OCI-M2 (cell line): ENCODE data around the gene SLC27A2.

Source experiments
- DNase-seq: peaks from one replicate; lab custom pipeline; 2025; ENCODE audit not compliant: unreplicated experiment; lab: John Stamatoyannopoulos, UW

Gene SLC27A2

DNA sequence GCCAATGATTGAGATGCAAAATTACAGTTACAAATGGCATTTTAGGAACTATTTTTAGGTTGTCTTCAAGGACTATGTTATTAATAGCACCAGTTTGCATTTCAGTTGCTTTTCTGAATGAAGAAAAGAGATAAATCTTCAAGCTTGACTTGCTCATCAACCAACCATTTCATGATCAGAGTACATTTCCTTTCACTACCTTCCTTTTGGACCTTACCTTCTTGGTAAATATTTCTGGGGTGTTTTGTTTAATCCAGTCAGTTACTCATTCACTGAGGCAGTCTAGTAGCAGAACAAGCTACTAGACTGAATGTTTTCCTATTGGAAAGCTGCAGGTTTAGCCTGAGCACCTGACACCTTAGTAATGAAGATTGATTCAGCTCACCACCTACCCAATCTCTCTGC is 8.2 kb downstream of the SLC27A2 start:
- DNase-seq = no peak

DNA sequence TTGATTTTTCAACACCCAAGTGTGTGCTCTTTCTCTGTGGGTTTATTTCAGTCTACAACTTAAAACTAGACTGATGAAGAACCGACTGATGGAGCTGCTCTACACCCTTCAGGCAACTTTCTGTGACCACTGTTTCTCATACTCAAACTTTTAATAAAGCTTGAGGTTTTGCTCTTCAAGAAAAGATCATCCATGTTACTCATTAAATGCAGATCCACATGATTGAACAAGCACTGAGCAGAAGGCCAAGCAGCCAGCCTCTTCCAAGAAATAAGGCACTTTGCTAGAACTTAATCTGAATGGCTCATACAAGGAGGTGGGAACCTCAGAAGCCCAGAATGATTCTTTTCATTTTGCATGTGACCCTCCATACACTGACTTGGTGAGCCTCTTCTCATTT is 8.7 kb downstream of the SLC27A2 start:
- DNase-seq = no peak

DNA sequence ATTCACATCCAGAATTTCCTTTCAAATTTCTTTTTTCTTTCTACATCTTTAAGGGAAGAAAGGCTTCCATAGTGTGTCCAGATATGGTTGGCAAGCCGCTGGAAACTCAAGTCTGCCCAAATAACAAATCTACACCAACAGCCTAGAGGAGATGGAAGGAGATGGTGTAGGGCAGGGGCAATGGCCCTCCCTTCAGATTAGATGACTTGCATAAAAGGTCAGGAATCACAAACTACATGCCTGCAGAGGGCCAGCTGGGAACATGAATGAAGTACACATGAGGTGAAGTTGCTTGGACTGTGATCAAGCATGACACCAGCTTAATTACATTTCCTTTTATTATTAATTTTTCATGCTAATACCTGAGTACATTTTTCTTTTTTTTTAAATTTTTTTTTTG is 10.2 kb downstream of the SLC27A2 start:
- DNase-seq = no peak

DNA sequence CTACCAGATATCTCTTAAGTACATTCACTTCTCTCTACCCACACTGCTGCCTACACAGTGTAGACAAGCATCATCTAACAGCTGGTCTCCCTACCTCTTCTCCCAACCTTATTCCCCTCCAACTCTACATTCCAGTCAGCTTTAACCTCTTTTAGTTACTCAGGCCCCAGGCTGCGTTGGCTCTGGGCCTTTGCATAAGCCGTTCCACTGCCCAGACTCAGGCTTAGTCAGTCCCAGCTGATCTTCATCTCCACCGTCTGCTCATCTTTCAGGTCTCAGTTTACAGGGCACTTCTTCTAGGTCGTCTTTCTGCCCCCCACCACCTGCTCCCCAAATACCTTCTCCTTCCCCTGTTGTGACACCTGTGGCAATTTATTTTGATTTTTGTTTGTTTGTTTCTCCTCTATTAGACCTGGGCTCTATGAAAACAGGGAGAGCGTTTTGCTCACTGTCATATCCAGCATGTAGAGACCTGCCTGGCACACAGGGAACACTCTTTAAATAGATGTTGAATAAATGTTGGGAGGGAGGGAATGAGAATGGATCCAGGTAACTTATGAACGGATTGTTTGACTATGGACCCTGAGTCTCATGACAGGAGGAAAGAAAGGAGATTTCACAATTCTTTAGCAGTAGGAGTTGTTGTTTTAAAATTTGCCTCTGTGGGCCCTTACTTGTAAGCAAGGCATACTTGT is 11.1 kb downstream of the SLC27A2 start:
- no peak for DNase-seq

DNA sequence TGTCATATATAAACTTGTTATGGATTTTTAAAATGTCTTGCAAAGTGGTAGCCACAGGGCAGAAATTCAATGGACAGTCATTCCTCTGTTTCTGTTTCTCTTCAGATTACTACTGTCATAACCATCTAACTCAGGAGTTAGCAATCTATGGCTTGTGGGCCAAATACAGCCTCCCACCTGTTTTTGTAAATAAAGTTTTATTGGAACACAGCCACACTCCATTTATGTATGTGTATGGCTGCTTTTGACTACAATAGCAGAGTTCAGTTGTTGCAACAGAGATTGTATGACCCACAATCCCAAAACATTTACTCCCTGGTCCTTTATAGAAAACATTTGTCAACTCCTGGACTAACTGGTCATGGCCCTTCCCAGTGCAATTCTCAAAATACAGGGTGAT is 20.0 kb downstream of the SLC27A2 start:
- DNase-seq = no peak

DNA sequence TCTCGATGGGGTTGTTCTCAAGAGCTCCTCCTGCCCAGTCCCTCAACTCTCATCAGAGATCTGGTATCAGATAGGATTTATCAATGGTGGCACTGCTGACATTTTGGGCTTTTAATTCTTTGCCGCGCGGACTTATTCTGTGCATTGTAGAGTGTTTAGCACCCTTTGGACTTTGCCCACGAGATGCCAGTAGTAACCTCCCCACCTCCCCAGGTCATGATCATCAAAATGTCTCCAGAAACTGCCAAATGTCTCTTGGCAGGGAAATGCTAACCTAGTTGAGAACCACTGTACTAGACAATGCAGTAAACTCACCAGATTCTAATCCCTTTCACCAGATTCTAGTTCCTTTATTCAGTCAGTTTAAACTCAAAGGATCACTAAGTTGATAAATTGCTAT is 24.0 kb downstream of the SLC27A2 start:
- no peak for DNase-seq

DNA sequence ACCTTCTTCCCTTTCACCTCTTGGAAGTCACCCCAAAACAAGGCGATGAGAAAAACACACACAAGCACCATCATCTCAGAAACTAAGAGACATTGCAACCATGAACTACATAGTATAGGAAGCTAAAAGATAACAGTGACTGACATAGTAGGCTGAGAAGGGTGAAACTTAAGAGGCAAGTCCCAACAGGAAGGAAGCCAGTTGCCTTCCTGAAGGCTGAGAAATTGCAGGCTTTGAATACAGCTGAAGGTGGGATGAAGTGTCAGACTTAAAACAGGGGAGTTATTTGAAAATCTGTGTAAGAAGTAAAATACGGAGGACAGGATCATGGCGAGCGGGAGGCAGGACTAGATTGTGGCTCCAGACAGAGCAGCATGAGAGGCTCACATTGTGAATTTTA is 27.8 kb downstream of the SLC27A2 start:
- no peak for DNase-seq

DNA sequence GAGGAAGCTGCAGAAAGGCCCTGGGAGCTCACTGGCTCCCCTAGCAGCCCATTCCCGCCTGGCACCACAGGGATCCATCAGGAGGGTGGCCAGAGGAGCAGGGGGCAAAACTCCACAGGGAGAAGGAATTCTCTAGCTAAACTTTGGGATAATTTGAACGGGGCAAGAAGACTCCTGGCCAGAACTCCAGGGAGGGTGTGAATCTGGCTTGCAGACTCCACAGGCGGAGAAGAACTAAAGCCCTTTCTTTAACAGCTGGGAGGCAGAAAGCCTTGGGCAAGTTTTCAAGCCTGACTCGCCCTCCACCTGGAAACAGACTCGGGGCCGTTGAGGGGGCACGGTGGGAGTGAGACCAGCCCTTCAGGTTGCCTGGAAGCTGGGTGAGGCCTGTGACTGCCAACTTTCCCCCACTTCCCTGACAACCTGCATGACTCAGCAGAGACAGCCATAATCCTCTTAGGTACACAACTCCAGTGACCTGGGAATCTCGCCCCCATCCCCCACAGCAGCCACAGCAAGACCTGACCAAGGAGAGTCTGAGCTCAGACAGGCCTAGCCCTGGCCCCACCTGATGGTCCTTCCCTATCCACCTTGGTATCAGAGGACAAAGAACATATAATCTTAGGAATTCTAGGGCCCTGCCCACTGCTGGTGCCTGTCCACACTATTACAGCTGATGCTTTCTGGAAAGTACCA is 28.6 kb downstream of the SLC27A2 start:
- no peak for DNase-seq

DNA sequence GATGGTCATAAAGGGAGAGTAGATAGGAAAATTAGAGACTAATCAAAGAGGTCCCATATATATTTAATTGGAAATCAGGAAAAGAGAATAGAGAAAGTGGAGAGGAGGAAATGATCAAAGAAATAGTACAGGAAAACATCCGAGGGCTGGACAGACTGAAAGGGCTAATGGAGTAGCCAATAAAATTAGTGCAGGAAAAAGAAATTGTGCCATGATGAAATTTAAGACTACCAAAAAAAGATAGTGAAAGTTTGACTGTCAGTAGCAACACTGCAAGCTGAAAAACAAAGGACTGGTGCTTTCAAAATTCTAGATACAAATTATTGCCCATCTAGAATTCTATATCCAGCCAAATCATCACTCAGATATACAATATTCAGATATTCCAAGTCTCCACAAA is 36.3 kb downstream of the SLC27A2 start:
- DNase-seq = no peak

DNA sequence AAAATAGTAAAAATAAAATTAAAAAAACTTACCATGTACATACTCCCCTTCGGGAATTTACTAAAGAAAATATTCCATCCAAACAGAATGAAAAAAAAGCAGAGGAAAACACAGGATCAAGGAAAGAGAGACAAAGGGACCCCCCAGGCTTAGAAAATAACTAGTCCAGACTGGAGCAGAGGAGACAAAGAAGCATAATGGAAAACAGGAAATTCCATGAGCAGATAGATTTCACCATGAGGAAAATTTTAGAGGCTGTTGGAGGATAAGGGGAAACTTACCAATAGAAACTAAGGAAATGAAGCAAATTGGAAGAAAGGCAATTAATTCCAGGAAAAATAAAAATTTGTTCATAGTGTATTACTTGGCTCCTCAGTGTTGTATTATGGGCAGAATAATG is 36.7 kb downstream of the SLC27A2 start:
- no peak for DNase-seq

DNA sequence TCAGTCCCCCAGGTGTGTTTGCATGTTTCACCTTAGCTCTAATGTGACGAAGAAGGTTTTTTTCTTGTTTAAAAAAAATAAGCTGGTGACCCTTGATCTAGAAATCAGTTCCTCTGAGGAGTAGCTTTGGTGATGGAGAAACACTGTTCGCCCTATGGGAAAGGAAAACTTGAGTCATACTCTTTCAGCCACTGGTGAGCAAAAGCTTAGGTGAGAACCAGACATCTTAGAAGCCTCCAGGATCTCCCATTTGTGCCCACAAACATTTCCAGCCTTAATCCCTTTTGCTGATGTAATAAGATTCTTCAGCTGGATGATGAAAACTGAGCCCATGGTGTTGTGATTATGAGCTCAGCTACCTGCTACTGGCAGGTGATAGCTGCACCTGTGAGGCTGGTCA is 37.8 kb downstream of the SLC27A2 start:
- DNase-seq = no peak

DNA sequence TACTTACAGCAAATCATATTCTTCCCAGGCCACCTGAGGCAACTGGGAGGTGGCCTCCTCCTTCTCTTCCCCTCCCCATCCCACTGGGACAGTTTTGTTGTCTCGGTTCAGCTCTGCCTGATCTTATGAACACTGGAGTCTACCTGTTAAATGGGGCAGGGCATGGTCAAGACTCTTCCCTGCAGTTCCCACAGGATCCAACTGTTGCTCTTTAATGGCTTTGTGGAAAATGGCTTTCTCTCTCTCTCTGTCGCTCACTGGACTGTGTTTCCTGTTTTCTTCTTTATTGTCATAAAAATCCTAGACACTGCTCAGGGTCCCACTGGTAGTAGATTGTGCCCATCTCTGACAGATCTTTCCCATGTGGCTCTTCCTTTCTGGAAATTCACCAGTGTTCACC is 40.2 kb downstream of the SLC27A2 start:
- no peak for DNase-seq

DNA sequence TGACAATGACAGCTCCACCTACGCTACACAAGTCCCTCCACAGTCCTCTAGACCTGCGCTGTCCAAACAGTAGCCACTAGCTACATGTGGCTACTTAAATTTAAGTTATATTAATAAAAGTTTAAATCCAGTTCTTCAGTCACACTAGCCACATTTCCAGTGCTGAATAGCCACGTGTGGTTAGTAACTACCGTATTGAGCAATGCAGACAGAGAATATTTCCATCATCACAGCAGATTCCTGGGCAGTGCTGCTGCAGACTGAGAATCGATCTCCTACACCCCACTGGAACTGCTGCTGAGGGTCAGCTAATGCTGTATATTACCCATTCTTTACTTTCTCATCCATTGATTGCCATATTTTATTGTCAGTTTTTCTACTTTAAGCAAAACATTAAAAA is 42.6 kb downstream of the SLC27A2 start:
- DNase-seq = no peak

DNA sequence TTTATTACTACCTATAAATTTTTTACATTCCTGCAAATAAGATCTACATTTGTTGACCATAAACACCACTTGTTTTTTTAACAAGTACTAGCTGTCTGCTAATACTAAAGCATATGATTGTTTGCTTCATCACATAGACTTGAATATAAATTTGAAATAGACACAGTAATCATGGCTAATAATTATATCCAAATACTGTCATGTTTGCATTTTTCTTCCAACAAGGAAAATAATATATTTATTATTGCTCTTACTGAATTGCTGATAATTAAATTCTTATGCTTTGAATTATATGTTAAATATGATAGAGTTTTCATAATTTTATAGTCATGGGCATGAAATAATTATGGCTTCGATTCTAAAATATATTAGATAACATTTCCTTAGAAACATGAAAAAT is 43.1 kb downstream of the SLC27A2 start:
- DNase-seq = no peak

DNA sequence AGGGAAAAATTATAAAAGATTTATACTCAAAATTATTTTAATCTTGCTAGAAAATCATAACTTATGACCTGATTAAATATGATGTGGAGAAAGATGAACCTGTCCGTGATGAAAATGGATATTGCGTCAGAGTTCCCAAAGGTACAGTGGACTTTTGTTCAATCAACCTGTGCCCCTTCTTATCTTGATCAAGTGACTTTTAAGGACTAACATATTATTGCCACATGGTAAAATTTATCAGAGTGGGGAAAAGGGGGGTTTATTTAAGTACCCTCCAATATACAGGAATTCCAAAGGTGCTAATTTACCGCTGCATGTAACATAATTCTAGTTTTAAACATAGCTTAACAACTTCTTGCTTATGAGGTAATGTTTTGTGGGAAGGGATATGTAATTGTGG is 43.9 kb downstream of the SLC27A2 start:
- DNase-seq = no peak

DNA sequence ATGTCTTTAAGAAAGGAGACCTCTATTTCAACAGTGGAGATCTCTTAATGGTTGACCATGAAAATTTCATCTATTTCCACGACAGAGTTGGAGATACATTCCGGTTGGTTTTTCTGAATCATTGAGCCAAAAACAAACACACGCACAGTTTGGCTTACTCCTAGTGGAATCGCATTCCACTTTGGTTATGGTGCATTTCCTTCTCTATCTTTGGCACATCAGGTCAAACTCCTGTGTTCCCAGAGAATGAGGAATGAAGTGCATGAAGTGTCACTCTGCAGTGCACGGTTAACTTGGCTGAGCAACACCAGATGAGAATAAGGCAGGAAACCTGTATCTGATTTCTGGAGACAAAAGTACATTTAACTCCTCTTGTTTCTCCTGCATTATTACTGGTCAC is 45.1 kb downstream of the SLC27A2 start:
- no peak for DNase-seq

DNA sequence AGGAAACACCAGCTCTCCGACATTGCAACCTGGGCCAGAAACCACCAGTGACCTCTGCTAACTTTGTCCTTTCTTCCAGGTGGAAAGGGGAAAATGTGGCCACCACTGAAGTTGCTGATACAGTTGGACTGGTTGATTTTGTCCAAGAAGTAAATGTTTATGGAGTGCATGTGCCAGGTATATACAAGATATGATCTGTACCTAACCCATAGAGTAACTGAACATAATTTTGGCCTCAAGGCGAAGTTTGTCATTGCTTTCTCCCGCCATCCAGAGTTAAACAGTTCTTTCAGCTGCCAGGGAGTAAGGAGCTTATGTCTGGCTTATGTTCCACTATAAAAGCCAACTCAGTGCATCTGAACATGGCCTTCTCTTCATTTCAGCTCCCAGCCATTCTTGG is 46.9 kb downstream of the SLC27A2 start:
- DNase-seq = no peak

DNA sequence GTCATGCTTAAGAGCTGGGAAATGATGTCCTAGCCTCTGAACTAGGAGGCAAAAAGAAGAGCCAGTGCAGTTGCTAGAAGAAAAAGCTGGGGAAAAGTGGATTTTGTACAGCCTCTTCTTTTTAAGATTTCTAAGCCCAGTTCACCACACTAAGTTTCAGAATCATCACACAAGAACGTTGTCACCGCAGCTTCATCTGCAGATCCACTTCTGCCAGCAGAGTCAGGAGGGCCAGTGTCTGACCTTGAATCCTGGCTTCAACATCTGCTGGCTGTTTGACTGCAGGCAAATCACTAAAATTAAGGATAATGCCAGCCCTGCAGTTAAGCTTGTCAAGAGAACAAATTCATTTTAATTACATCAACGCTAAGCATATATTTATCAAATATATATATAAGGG is 47.3 kb downstream of the SLC27A2 start:
- DNase-seq = no peak

DNA sequence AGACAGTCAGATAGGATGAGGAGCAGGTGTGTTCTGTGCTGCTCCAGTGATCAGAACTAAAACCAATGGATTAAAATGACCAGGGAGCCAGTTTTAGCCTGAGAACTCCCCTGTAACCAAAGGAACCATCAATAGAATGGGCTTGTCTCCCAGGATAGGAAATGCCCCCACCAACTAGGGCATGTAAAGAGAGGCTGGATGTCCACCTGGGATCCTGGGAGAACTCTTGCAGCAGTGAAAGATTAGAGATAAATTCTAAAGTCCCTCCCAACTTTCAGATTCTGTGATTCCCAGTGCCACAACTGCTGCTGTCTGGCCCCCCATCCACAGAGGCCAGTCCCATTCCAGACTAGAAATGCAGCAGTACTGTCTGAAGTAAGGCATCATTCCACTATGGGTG is 49.8 kb downstream of the SLC27A2 start:
- DNase-seq = no peak

DNA sequence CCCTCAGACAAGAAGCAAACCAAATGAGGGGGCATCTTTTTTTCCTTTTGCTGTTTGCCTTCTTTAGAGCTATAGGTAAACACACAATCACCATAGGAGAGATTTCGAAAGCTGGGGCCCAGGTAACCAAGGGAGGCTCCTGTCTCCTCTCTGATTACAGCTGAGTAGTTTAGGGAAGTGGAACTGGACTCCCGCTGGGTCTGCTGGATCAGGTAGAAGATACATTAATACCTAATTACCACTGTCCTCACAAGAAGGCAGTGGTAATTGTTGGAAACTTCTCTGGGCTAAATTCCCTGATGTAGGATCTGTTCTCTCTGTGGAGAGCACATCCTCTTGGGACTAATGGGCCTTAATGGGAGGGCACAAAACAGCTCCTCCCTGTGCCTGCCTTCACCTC is 50.8 kb downstream of the SLC27A2 start:
- no peak for DNase-seq

DNA sequence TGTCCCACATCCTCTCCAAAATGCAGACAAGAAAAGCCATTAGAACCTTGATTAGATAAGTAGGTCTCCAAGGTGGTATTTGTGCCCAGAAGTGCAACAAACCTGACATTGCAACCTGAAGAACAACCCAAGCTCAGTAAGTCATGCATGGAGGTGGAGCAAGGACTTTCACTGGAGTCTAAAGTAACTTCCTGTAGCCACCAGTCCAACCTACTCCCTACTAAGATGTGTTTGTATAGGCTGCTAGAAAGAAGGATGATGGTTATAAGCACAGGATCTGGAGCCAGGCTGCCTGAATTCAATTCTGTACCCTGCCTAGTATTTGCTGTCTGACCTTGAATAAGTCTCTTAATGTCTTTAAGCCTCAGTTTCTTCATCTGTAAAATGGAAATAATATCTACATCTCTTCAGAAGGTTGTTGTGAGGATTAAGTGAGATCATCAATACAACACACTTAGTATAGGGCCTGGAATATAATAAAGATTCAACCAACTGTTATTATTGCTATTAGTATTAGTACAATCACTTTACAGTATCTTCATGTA is 51.3 kb downstream of the SLC27A2 start:
- DNase-seq = no peak

DNA sequence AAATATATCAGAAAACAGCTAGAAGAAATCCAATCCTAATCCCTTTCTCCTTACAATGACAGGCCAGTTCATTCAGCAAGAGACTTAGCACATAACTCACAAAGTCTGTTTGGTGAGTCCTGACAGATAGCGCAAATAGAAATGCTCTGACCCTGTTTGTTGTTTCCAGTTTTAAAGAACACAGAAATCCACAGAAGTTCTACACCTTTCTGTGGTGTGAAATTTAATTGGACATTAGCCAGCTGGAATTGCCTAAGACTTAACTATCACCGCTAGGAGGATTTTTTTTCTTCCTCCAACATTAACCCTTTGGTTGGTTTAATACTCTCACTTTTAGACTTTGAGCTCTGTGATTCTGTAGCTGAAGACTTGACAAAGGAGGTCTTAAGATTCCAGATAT is 52.8 kb downstream of the SLC27A2 start:
- no peak for DNase-seq

DNA sequence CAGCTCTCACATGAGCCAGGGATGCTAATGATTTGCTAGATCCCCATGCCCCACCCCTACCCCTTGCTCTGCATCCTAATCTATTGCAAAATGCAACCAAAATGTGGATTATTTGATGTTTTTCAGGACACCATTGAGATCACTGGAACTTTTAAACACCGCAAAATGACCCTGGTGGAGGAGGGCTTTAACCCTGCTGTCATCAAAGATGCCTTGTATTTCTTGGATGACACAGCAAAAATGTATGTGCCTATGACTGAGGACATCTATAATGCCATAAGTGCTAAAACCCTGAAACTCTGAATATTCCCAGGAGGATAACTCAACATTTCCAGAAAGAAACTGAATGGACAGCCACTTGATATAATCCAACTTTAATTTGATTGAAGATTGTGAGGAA is 53.8 kb downstream of the SLC27A2 start:
- no peak for DNase-seq
